AG10803 (cell line): ENCODE data around the gene WFIKKN1.

ENCODE experiments used
- DNase-seq: peaks from one replicate; pipeline ENCODE4 v3.0.0; 2010; ENCODE audit warnings: low read depth
- H3K4me3 ChIP-seq: 2 replicates; pipeline ENCODE4 v1.5.1; 2011; ENCODE audit warnings: mild to moderate bottlenecking, low read length, control low read depth
- CTCF ChIP-seq: conservative IDR thresholded peaks from 2 replicates; pipeline ENCODE4 v1.5.1; 2011; ENCODE audit warnings: mild to moderate bottlenecking, low read length, control low read depth, inconsistent platforms

WFIKKN1 gene

GRCh38 chr16:630249-630814 is 453 bp upstream of the WFIKKN1 start:
- TF ChIP-seq CTCF = no peak
- no peak for DNase-seq
- no peak overlapping the region for H3K4me3 ChIP-seq

GRCh38 chr16:631808-632358 is 1.1 kb downstream of the WFIKKN1 start:
- H3K4me3 ChIP-seq = no peak overlapping the region
- TF ChIP-seq CTCF = no peak
- DNase-seq = no peak

GRCh38 chr16:632486-633335 is 1.9 kb downstream of the WFIKKN1 start:
- TF ChIP-seq CTCF = no peak
- no peak overlapping the region for H3K4me3 ChIP-seq
- no peak for DNase-seq

- TF ChIP-seq CTCF = no peak
- no peak for DNase-seq
- H3K4me3 ChIP-seq = no peak overlapping the region
Measured at GRCh38 chr16:633336-634050, 2.7 kb downstream of the WFIKKN1 start.

- TF ChIP-seq CTCF = no peak
- H3K4me3 ChIP-seq = no peak overlapping the region
- DNase-seq = no peak
Measured at GRCh38 chr16:634051-634670, 3.4 kb downstream of the WFIKKN1 start.

- peak overlapping the region; percentile 85 for H3K4me3 ChIP-seq
- no peak for TF ChIP-seq CTCF
- no peak for DNase-seq
Measured at GRCh38 chr16:634996-635395, 4.2 kb downstream of the WFIKKN1 start.
